PC-9 (cell line): ENCODE measurements around the gene LRP1.

Source experiments
- CTCF ChIP-seq: fragments of 200-600 bp; sonication (generic); conservative IDR thresholded peaks from 2 replicates; pipeline ENCODE4 v1.6.1; 2017; ENCODE audit warnings: mixed run types, antibody characterized with exemption, mild to moderate bottlenecking, moderate library complexity
- EZH2 ChIP-seq: fragments of 200-600 bp; sonication (generic); IDR thresholded peaks from 2 replicates; pipeline ENCODE4 v1.8.0; 2017; ENCODE audit warnings: antibody characterized with exemption, low read depth

GRCh38 chr12:57192920-57193319, 64.6 kb downstream of the LRP1 start:
- TF ChIP-seq CTCF (no peak), EZH2 (no peak)
